Measurements from ENCODE around the gene SLC19A3. TPM values are rescaled to one million over a fixed set of nuclear protein-coding genes. Genes with fewer than 3 reads are reported as not detected.

Gene SLC19A3
- total and polyA plus RNA-seq, 2 experiments from 2014 or later, result 3.5 to 9.1 TPM

- no peaks in the 10 kb centered on the region for H3K36me3 Mint-ChIP-seq (ENCODE audit: low read depth)
- no peaks in the 10 kb centered on the region for H3K79me2 ChIP-seq (replicated peaks; ENCODE audit: insufficient read depth)
- H3K4me3 Mint-ChIP-seq, result no peak overlapping the region
- no peak overlapping the region for H3K4me3 ChIP-seq
- H3K27me3 ChIP-seq (ENCODE audit: insufficient read depth), result no peaks in the 10 kb centered on the region
- H3K4me1 ChIP-seq (ENCODE audit: insufficient read depth), result peaks cover 17% of the 10 kb centered on the region
- TF ChIP-seq CTCF (conservative IDR thresholded peaks at IDR 0.05; ENCODE audit: low read depth in 2 of 2) (no peak), CREB1 (CRISPR knock-in tag; IDR thresholded peaks at IDR 0.05; ENCODE audit: low read depth) (no peak), STAT1 (IDR thresholded peaks at IDR 0.05; ENCODE audit: unreplicated experiment) (no peak), JUNB (IDR thresholded peaks at IDR 0.05; ENCODE audit: unreplicated experiment) (no peak), ZNF462 (CRISPR knock-in tag; IDR thresholded peaks at IDR 0.05) (no peak), NANOG (IDR thresholded peaks at IDR 0.05; ENCODE audit: borderline replicate concordance) (no peak), ZNF331 (CRISPR knock-in tag; IDR thresholded peaks at IDR 0.05; ENCODE audit: low read depth) (no peak), ETS1 (IDR thresholded peaks at IDR 0.05) (no peak), POLR2AphosphoS5 (IDR thresholded peaks at IDR 0.05; ENCODE audit: low read depth) (no peak), ZNF114 (CRISPR knock-in tag; IDR thresholded peaks at IDR 0.05) (no peak), EZH2 (IDR thresholded peaks at IDR 0.05; ENCODE audit: low read depth, unreplicated experiment) (no peak), EZH2phosphoT487 (IDR thresholded peaks at IDR 0.05; ENCODE audit: unreplicated experiment) (no peak), REST (IDR thresholded peaks at IDR 0.05; ENCODE audit: unreplicated experiment) (no peak)
- no peak overlapping the region for H2AFZ ChIP-seq
- no peak overlapping the region for H3K27ac Mint-ChIP-seq
- H3K4me1 Mint-ChIP-seq, result peaks cover 13% of the 10 kb centered on the region
- no peaks in the 10 kb centered on the region for H4K20me1 ChIP-seq (replicated peaks; ENCODE audit: insufficient read depth)
- ATAC-seq (no peak), DNase-seq (ENCODE audit: low spot score) (no peak)
- H3K9me3 Mint-ChIP-seq, result no peaks in the 10 kb centered on the region
- H3K9me2 ChIP-seq (ENCODE audit: insufficient read depth), result no peaks in the 10 kb centered on the region
- H3K36me3 ChIP-seq (ENCODE audit: insufficient read depth), result no peaks in the 10 kb centered on the region
- no peak overlapping the region for H3K27ac ChIP-seq (ENCODE audit: low read depth)
- no peak overlapping the region for H3K4me2 ChIP-seq
- H3K27me3 Mint-ChIP-seq (ENCODE audit: insufficient read depth, low read depth, poor library complexity), result peaks cover 2% of the 10 kb centered on the region
- no peaks in the 10 kb centered on the region for H3F3A ChIP-seq (replicated peaks; ENCODE audit: low read depth)
These were observed 2.9 kb upstream of the SLC19A3 start for GRCh38 chr2:227720680-227721079.
